MM.1S (cell line): Measurements from ENCODE around the gene HES2.

Experiments
- DNase-seq: peaks from one replicate; pipeline ENCODE4 v3.0.0-alpha.2; 2015
- H2AFZ ChIP-seq: fragments of 300-600 bp; sonication (generic); 2 replicates; pipeline ENCODE4 v1.6.0; 2016; ENCODE audit warnings: antibody characterized with exemption, low read length
- H3F3A ChIP-seq: fragments of 300-600 bp; sonication (generic); 2 replicates; pipeline ENCODE4 v1.6.1; 2016; ENCODE audit warnings: mild to moderate bottlenecking, antibody characterized with exemption, low read length, moderate library complexity, mixed read lengths; ENCODE audit not compliant: insufficient read depth
- H3K27ac ChIP-seq: fragments of 300-600 bp; sonication (generic); 2 replicates; pipeline ENCODE4 v1.5.1; 2016; ENCODE audit warnings: mild to moderate bottlenecking, low read length
- H3K27me3 ChIP-seq: fragments of 300-600 bp; sonication (generic); replicated peaks from 2 replicates; pipeline ENCODE4 v1.6.0; 2016; ENCODE audit warnings: low read length; ENCODE audit not compliant: insufficient read depth
- H3K36me3 ChIP-seq: fragments of 300-600 bp; sonication (generic); replicated peaks from 2 replicates; pipeline ENCODE4 v1.6.1; 2016; ENCODE audit warnings: mild to moderate bottlenecking, low read length, mixed read lengths; ENCODE audit not compliant: insufficient read depth
- H3K4me1 ChIP-seq: fragments of 300-600 bp; sonication (generic); 2 replicates; pipeline ENCODE4 v1.6.1; 2016; ENCODE audit warnings: low read length, mixed read lengths
- H3K4me2 ChIP-seq: fragments of 300-600 bp; sonication (generic); 2 replicates; pipeline ENCODE4 v1.6.0; 2016; ENCODE audit warnings: low read depth, low read length
- H3K4me3 ChIP-seq: fragments of 300-600 bp; sonication (generic); 2 replicates; pipeline ENCODE4 v1.5.1; 2016; ENCODE audit warnings: low read length, mixed read lengths
- H3K79me2 ChIP-seq: fragments of 300-600 bp; sonication (generic); 2 replicates; pipeline ENCODE4 v1.6.1; 2016; ENCODE audit warnings: mixed run types, low read length, mixed read lengths
- H3K9ac ChIP-seq: fragments of 300-600 bp; sonication (generic); 2 replicates; pipeline ENCODE4 v1.6.1; 2016; ENCODE audit warnings: low read length, mixed read lengths
- H3K9me2 ChIP-seq: fragments of 300-600 bp; sonication (generic); replicated peaks from 2 replicates; pipeline ENCODE4 v1.6.1; 2016; ENCODE audit warnings: mild to moderate bottlenecking, low read length, mixed read lengths; ENCODE audit not compliant: insufficient read depth
- H3K9me3 ChIP-seq: fragments of 300-600 bp; sonication (generic); replicated peaks from 2 replicates; pipeline ENCODE4 v1.6.1; 2016; ENCODE audit warnings: mild to moderate bottlenecking, low read length, mixed read lengths; ENCODE audit not compliant: insufficient read depth
- H4K20me1 ChIP-seq: fragments of 300-600 bp; sonication (generic); 2 replicates; pipeline ENCODE4 v1.6.1; 2016; ENCODE audit warnings: mild to moderate bottlenecking, low read length, moderate library complexity, mixed read lengths; ENCODE audit not compliant: insufficient read depth
- CTCF ChIP-seq: fragments of 300-600 bp; sonication (generic); IDR thresholded peaks from 2 replicates; pipeline ENCODE4 v1.5.1; 2016; ENCODE audit warnings: antibody characterized with exemption, low read length, mixed read lengths
- EZH2 ChIP-seq: fragments of 300-600 bp; sonication (generic); optimal IDR thresholded peaks from 2 replicates; pipeline ENCODE3; 2017; ENCODE audit warnings: low read depth, mild to moderate bottlenecking, antibody characterized with exemption, low read length, mixed read lengths
- EZH2phosphoT487 ChIP-seq: fragments of 300-600 bp; sonication (generic); IDR thresholded peaks from 2 replicates; pipeline ENCODE4 v1.6.1; 2018; ENCODE audit warnings: antibody characterized with exemption, low read length

HES2 gene

GRCh38 chr1:6417961-6418667, 1.6 kb downstream of the HES2 start:
- TF ChIP-seq EZH2phosphoT487: no peak
- TF ChIP-seq EZH2: no peak
- TF ChIP-seq CTCF: no peak
- Histone ChIP-seq H3K9me2 (no peaks in the 10 kb centered on the region), H3K4me3 (no peak overlapping the region), H3K4me2 (no peak overlapping the region), H3F3A (peaks cover 5% of the 10 kb centered on the region; the same call in 1 of the 2 replicates), H3K27ac (no peak overlapping the region), H3K9ac (no peak overlapping the region), H3K36me3 (no peaks in the 10 kb centered on the region), H3K4me1 (peaks cover 4% of the 10 kb centered on the region; the same call in 1 of the 2 replicates), H3K27me3 (peaks cover 83% of the 10 kb centered on the region), H4K20me1 (no peaks in the 10 kb centered on the region), H3K79me2 (no peaks in the 10 kb centered on the region), H2AFZ (no peak overlapping the region), H3K9me3 (no peaks in the 10 kb centered on the region)
- no peak for DNase-seq

- no peak for TF ChIP-seq CTCF
- no peak for TF ChIP-seq EZH2
- TF ChIP-seq EZH2phosphoT487: no peak
- Histone ChIP-seq H3K9me2 (no peaks in the 10 kb centered on the region), H3K4me2 (no peak overlapping the region), H3K9ac (no peak overlapping the region), H4K20me1 (no peaks in the 10 kb centered on the region), H3K27ac (no peak overlapping the region), H3K4me1 (peaks cover 4% of the 10 kb centered on the region; the same call in 1 of the 2 replicates), H3F3A (peaks cover 5% of the 10 kb centered on the region; the same call in 1 of the 2 replicates), H2AFZ (no peak overlapping the region), H3K4me3 (no peak overlapping the region), H3K27me3 (peaks cover 80% of the 10 kb centered on the region), H3K36me3 (no peaks in the 10 kb centered on the region), H3K79me2 (no peaks in the 10 kb centered on the region), H3K9me3 (no peaks in the 10 kb centered on the region)
- no peak for DNase-seq
Observed at GRCh38 chr1:6416906-6417305, 2.8 kb downstream of the HES2 start.

- Histone ChIP-seq H3K79me2 (no peaks in the 10 kb centered on the region), H3K4me3 (no peak overlapping the region), H3K36me3 (no peaks in the 10 kb centered on the region), H3K9me2 (no peaks in the 10 kb centered on the region), H3K27me3 (peaks cover 77% of the 10 kb centered on the region), H3K4me2 (no peak overlapping the region), H2AFZ (no peak overlapping the region), H3K27ac (no peak overlapping the region), H4K20me1 (no peaks in the 10 kb centered on the region), H3K4me1 (peaks cover 4% of the 10 kb centered on the region; the same call in 1 of the 2 replicates), H3K9me3 (no peaks in the 10 kb centered on the region), H3K9ac (no peak overlapping the region), H3F3A (peaks cover 5% of the 10 kb centered on the region; the same call in 1 of the 2 replicates)
- TF ChIP-seq EZH2 (no peak), EZH2phosphoT487 (no peak), CTCF (no peak)
- DNase-seq: no peak
Observed at GRCh38 chr1:6416295-6416656, 3.4 kb downstream of the HES2 start.
